ENCODE results near the gene CLCN3.

Gene CLCN3

GRCh38 chr4:169640261-169640870 lies 20.0 kb downstream of the CLCN3 start:
- no peak overlapping the region for H3K4me3 ChIP-seq (ENCODE audit: low read length)
- no peak for TF ChIP-seq CTCF (conservative IDR thresholded peaks at IDR 0.05; ENCODE audit: low read depth, low read length)
- no peak for DNase-seq (ENCODE audit: low read depth)

- H3K4me3 ChIP-seq (ENCODE audit: low read length) = no peak overlapping the region
- no peak for DNase-seq (ENCODE audit: low read depth)
- no peak for TF ChIP-seq CTCF (conservative IDR thresholded peaks at IDR 0.05; ENCODE audit: low read depth, low read length)
Measured at GRCh38 chr4:169644802-169645201, 24.4 kb downstream of the CLCN3 start.

GRCh38 chr4:169645627-169646026 lies 25.2 kb downstream of the CLCN3 start:
- TF ChIP-seq CTCF (conservative IDR thresholded peaks at IDR 0.05; ENCODE audit: low read depth, low read length) = no peak
- DNase-seq (ENCODE audit: low read depth) = no peak
- no peak overlapping the region for H3K4me3 ChIP-seq (ENCODE audit: low read length)

- no peak for DNase-seq (ENCODE audit: low read depth)
- no peak for TF ChIP-seq CTCF (conservative IDR thresholded peaks at IDR 0.05; ENCODE audit: low read depth, low read length)
- no peak overlapping the region for H3K4me3 ChIP-seq (ENCODE audit: low read length)
Measured at GRCh38 chr4:169649545-169650226, 29.3 kb downstream of the CLCN3 start.

GRCh38 chr4:169650227-169650936 lies 30.0 kb downstream of the CLCN3 start:
- no peak overlapping the region for H3K4me3 ChIP-seq (ENCODE audit: low read length)
- TF ChIP-seq CTCF (conservative IDR thresholded peaks at IDR 0.05; ENCODE audit: low read depth, low read length) = no peak
- no peak for DNase-seq (ENCODE audit: low read depth)

GRCh38 chr4:169652535-169652934 lies 32.2 kb downstream of the CLCN3 start:
- no peak overlapping the region for H3K4me3 ChIP-seq (ENCODE audit: low read length)
- no peak for DNase-seq (ENCODE audit: low read depth)
- no peak for TF ChIP-seq CTCF (conservative IDR thresholded peaks at IDR 0.05; ENCODE audit: low read depth, low read length)
